HG02798 (cell line): ENCODE results near the gene AGAP3.

Experiments
- ATAC-seq: cut with Tn5 transposase; IDR thresholded peaks from one replicate; pipeline ENCODE4 v1.9.1; 2021; ENCODE audit warnings: mild to moderate bottlenecking; ENCODE audit not compliant: unreplicated experiment, poor library complexity

The AGAP3 gene

GRCh38 chr7:151057506-151057988 is 28.7 kb upstream of the AGAP3 start, which contains the start of gene CDK5:
CDK5 (minus strand) TSS chr7:151057897; CDS start chr7:151057848, 49 bp downstream.
- ATAC-seq, result peak; percentile 9

DNA sequence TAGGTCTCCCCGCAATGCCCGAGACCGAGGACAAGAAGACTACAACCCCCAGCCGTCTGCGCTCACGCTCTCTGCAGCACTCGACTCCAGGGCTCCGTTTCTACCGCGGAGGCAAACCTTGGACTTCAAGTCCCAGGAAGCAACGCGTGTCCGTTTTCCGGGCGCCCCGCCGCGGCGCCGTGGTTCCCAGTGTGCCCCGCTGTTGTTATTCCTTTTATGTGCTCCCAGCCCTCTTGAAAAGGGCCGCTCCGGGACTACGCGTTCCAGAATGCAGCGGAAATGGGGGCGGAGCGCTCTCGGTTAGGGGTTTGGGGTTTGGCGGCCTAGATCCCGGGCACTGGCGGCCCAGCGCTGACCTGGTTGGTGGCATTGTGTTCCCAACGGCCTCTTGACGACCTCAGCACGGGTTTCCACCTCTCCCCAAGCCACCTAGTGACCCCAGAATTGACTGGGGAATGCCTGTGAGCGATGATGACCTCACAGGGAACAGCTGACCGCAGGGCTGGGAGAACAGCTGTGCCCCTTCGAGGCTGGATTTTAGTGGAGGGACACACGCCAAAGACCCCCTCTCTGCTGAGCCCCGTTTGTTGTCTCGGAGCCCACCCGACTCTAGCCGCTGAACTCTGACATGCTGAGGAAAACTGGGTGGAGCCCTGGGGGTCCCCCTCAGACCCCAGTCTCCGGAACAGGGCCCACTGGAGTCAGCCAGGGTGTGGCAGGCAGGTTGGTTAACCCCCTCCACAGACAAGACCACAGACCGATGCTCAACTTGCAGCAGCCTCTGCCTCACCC is 28.1 kb upstream of the AGAP3 start:
- peak; percentile 91 for ATAC-seq

GRCh38 chr7:151058781-151059366 is 27.4 kb upstream of the AGAP3 start:
- no peak for ATAC-seq

- peak; percentile 33 for ATAC-seq
These were observed 26.7 kb upstream of the AGAP3 start, which contains the start of gene SLC4A2 for GRCh38 chr7:151059367-151060112. SLC4A2 (plus strand) TSS chr7:151059589; CDS start chr7:151061988, 2,399 bp downstream.

- ATAC-seq, result no peak
These were observed 26.2 kb upstream of the AGAP3 start for GRCh38 chr7:151060113-151060415.

DNA sequence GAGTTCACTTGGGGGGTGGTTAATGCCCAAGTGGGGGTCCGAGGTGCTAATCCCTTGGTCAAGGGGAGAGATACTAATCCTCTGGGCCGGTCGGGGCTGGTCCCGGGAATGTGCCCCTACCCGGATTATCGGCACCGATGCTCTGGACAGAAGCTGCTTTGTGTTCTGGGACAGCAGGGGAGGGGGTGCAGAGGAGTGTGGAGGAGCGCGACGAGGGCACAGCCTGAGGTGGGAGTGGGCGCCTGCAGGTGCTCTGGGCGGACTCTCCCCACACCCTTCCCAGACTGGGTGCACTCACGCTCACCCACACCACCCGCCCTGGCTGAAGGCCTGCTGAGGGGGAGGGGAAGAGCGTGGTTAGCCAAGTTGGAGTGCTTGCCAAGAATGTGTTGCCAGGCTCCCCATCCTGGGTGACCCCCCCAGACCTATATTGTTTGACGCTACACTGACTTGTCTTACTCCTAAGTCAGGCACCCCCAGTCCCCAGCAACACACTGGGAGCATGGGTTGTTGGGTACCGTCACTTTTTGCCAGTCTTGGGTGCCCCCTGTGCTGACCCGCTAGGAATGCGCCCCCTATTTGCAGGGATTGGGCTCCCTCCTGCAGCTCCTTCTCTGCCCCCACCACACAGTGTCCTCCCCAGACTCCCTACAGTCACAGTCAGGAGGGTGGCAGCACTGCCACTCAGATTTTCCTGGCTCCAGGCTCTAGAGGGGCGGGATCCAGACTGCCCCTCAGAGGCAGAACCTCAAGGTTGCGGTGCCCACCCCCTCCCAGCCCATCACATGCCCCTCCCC is 25.7 kb upstream of the AGAP3 start:
- no peak for ATAC-seq

DNA sequence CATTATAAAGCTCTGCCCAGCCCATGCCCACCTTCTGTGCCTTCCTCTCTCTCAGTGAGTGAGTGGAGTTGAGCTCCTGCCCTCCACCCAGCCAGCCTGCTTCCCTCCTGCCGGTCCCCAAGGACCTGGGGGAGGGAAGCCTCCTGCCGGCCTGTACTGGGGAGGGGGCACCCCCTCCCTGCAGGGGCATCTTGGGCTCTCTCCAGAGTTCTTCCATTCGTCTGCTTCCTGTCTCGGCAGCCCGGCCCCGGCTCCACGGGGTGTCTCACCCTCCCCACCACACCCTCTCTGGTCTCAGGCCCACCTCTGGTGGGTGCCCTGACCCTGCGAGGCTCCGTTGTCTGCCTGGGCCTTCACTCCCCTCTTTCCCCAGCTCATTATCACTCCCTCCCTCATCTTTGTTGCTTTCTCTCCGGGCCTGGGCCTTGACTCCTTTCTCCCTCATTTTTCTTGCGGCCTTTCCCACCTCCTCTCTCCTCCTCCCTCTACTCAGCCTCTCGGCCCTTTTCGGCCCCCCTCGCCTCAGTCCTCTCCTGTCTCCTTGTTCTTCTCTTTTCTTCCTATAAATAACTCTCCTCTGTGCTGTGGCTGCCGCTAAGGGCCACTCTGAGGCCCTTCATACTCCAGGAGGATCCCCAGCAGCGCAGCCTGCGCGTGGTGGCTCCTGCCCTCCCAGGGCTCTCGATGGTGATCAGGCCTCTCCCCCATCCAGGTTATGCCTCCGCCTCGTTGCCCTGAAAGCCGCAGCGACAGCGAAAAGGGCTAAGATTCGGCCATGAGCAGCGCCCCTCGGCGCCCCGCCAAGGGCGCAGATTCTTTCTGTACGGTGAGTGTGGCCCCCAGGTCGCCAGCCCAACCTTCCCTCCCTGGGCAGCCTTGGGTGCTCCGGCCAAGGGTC is 24.8 kb upstream of the AGAP3 start:
- no peak for ATAC-seq

DNA sequence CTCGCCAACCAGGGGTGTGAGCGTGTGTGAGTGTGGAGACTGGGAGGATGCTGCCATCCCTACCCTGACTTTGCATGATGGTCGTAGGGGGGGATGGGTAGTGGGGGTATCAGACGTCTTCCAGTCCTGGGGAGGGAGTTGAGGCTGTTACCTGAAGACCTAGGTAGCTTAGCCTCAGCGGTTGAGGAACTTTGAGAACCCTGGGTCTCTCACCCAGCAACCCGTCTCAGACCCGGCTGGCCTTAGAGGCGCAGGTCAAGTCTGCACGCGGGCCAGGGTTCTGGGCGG is 24.2 kb upstream of the AGAP3 start:
- no peak for ATAC-seq

GRCh38 chr7:151062399-151063211 is 23.7 kb upstream of the AGAP3 start:
- no peak for ATAC-seq

- no peak for ATAC-seq
These were observed 23.1 kb upstream of the AGAP3 start for GRCh38 chr7:151063212-151063561.

DNA sequence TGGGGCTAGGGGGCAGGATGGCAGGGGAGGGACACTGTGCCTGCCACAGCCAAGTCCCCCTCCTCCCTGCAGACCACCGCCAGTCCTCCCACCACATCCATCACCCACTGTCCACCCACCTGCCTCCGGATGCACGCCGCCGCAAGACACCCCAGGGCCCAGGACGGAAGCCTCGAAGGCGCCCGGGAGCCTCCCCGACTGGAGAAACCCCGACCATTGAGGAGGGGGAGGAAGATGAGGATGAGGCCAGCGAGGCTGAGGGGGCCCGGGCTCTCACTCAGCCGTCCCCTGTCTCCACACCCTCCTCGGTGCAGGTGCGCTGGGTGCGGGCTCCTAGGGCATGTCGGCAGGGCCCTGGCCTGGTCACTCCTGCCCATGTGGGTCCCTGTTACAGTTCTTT is 21.8 kb upstream of the AGAP3 start:
- no peak for ATAC-seq

- ATAC-seq, result no peak
These were observed 21.3 kb upstream of the AGAP3 start for GRCh38 chr7:151064993-151065392.

DNA sequence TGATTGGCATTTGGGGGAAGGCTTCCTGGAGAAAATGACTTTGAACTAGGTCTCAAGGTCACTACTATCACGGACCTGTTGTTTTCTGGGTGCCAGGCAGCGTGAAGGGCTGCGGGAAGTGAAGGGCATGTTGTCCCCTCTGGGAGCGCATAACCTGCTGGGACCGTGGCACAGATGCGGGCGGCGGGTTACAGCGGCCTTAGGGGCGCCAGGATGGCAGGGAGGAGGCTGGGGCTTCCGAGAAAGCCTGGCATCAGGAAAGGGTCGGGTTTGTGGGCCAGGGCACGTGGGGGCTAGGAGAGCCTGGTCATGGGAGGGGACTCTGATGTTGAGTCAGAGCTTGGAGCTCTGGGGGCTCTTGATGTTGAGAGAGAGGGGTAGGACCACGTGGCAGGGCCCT is 20.8 kb upstream of the AGAP3 start:
- no peak for ATAC-seq

DNA sequence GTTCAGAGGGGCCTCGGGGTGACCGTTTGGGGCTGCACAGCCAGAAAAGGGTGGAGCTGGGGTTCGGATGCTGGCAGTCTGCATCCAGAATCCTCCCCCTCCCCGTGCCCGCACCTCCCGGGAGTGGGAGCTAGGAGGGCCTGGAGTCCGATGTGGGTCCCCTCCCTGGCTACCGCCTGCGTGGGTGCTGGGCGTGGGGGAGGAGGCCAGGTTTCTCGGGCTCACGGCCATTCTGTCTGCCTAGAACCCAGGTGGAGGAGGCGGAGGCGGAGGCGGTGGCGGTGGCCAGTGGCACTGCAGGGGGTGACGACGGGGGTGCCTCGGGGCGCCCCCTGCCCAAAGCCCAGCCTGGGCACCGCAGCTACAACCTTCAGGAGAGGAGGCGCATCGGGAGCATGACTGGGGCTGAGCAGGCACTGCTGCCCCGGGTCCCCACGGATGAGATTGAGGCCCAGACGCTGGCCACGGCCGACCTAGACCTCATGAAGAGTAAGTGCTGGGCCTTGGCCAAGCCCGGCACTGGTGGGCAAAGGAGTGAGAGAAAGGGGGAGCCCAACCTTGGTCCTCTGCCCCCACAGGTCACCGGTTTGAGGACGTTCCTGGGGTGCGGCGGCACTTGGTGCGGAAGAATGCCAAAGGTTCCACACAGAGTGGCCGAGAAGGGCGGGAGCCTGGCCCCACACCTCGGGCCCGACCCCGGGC is 19.9 kb upstream of the AGAP3 start:
- no peak for ATAC-seq

GRCh38 chr7:151068069-151068773 is 18.1 kb upstream of the AGAP3 start:
- ATAC-seq, result no peak

GRCh38 chr7:151069841-151070573 is 16.3 kb upstream of the AGAP3 start:
- no peak for ATAC-seq

DNA sequence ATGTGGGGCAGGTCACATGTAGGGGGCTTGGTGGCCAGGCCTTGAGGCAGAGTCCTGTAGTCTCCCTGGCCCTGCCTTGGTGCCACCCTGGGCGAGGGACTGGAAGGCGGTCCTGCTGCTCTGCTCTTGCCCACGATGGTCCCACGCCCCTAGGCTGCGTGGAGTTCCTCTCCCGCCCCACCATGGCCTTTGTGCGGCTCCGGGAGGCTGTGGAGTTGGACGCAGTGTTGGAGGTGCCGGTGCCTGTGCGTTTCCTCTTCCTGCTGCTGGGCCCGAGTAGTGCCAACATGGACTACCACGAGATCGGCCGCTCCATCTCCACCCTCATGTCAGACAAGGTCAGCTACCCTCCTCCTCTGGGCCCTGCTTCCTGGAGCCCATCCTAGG is 15.7 kb upstream of the AGAP3 start:
- ATAC-seq, result no peak
